Activated CD4-positive, alpha-beta T cell treated with anti-CD3 and anti-CD28 coated beads for 36 hours (primary cell): ENCODE data around the gene ERBB4. TPM values are rescaled to one million over a fixed set of nuclear protein-coding genes. Genes with fewer than 3 reads are reported as not detected.
"Not testable (repeated sequence)": the region's sequence is repeated elsewhere in the genome, so short reads cannot be mapped to it uniquely, and the experiment has no call there.

Experiments used
- ATAC-seq: fragments of 200-7000 bp; cut with Tn5 transposase; one replicate; pipeline ENCODE4 v1.10.0; 2021; ENCODE audit warnings: mild to moderate bottlenecking, moderate library complexity
- CTCF ChIA-PET: fragments of 350-600 bp; sonication (Branson Sonifier 250); formaldehyde crosslinking; loops from one replicate; lab custom pipeline; 2021; ENCODE audit warnings: antibody characterized with exemption; lab: Charles Lee
- POLR2A ChIA-PET: fragments of 350-600 bp; sonication (Branson Sonifier 250); formaldehyde crosslinking; loops from one replicate; lab custom pipeline; 2021; ENCODE audit warnings: antibody characterized with exemption, inconsistent platforms; lab: Charles Lee
- DNase-seq: peaks from one replicate; pipeline ENCODE4 v3.0.0-alpha.2; 2020
- H3K27ac Mint-ChIP-seq: one replicate; pipeline ENCODE4 v1.8.0; 2021; ENCODE audit warnings: mixed read lengths
- H3K27me3 Mint-ChIP-seq: one replicate; pipeline ENCODE4 v1.8.0; 2021; ENCODE audit warnings: mixed read lengths
- H3K36me3 Mint-ChIP-seq: one replicate; pipeline ENCODE4 v1.8.0; 2021; ENCODE audit warnings: low read depth, mixed read lengths
- H3K4me1 Mint-ChIP-seq: one replicate; pipeline ENCODE4 v1.8.0; 2021; ENCODE audit warnings: mixed read lengths
- H3K4me3 Mint-ChIP-seq: one replicate; pipeline ENCODE4 v1.8.0; 2021; ENCODE audit warnings: mild to moderate bottlenecking, moderate library complexity, mixed read lengths
- H3K9me3 Mint-ChIP-seq: one replicate; pipeline ENCODE4 v1.8.0; 2021; ENCODE audit warnings: low read depth, mixed read lengths
- intact Hi-C, 2 experiments: fragments of 100-400 bp; cut with DNase I in 1 of 2; cut with micrococcal nuclease in 1 of 2; formaldehyde crosslinking; loops; one replicate each; pipeline versions ENCODE4 v1.14.2 to v1.15.1; 2022 to 2024; cut with DNase I, micrococcal nuclease
- total RNA-seq, 2 experiments: library from RNA; stranded (reverse); gene quantifications; one replicate each; pipeline ENCODE4 v1.2.3, GENCODE V29; 2021

ERBB4 gene
- total RNA-seq, 2 experiments from 2014 or later: not detected

- H3K9me3 Mint-ChIP-seq: peaks cover 10% of the 10 kb centered on the region
- H3K4me1 Mint-ChIP-seq, DNase-seq, CTCF ChIA-PET, H3K36me3 Mint-ChIP-seq, POLR2A ChIA-PET, H3K4me3 Mint-ChIP-seq, ATAC-seq, H3K27me3 Mint-ChIP-seq, H3K27ac Mint-ChIP-seq, intact Hi-C loops: not testable (repeated sequence)
These were observed 71.1 kb downstream of the ERBB4 start for GRCh38 chr2:212467551-212467950.

- Mint-ChIP-seq H3K4me3 (no peak overlapping the region), H3K27me3 (no peaks in the 10 kb centered on the region), H3K4me1 (no peaks in the 10 kb centered on the region), H3K27ac (no peak overlapping the region), H3K36me3 (no peaks in the 10 kb centered on the region), H3K9me3 (peaks cover 10% of the 10 kb centered on the region)
- ChIA-PET POLR2A (no interaction called here), CTCF (interaction anchor here (1.1 kb wide), 1 partner anchor 10 kb away, joined by 4 read pairs; no protein-coding TSS in a partner anchor)
- DNase-seq (no peak), ATAC-seq (no peak)
- intact Hi-C loops: no loop called here
These were observed 73.1 kb downstream of the ERBB4 start for GRCh38 chr2:212465456-212465855.

GRCh38 chr2:212461708-212462107 is 76.9 kb downstream of the ERBB4 start:
- H3K4me3 Mint-ChIP-seq, H3K36me3 Mint-ChIP-seq, H3K27me3 Mint-ChIP-seq, POLR2A ChIA-PET, H3K4me1 Mint-ChIP-seq, DNase-seq, ATAC-seq, intact Hi-C loops, CTCF ChIA-PET, H3K27ac Mint-ChIP-seq, H3K9me3 Mint-ChIP-seq: not testable (repeated sequence)

GRCh38 chr2:212454149-212454548 is 84.5 kb downstream of the ERBB4 start:
- H3K36me3 Mint-ChIP-seq: no peaks in the 10 kb centered on the region
- ChIA-PET POLR2A (no interaction called here), CTCF (no interaction called here)
- H3K27me3 Mint-ChIP-seq: no peaks in the 10 kb centered on the region
- DNase-seq: no peak
- no peak overlapping the region for H3K4me3 Mint-ChIP-seq
- H3K4me1 Mint-ChIP-seq: no peaks in the 10 kb centered on the region
- intact Hi-C loops: no loop called here
- no peaks in the 10 kb centered on the region for H3K9me3 Mint-ChIP-seq
- no peak for ATAC-seq
- H3K27ac Mint-ChIP-seq: no peak overlapping the region

GRCh38 chr2:212451786-212452231 is 86.8 kb downstream of the ERBB4 start:
- DNase-seq: no peak
- no peak overlapping the region for H3K27ac Mint-ChIP-seq
- H3K27me3 Mint-ChIP-seq: no peaks in the 10 kb centered on the region
- H3K9me3 Mint-ChIP-seq: no peaks in the 10 kb centered on the region
- POLR2A ChIA-PET: no interaction called here
- H3K36me3 Mint-ChIP-seq: no peaks in the 10 kb centered on the region
- H3K4me3 Mint-ChIP-seq: no peak overlapping the region
- CTCF ChIA-PET: no interaction called here
- no peaks in the 10 kb centered on the region for H3K4me1 Mint-ChIP-seq
- no peak for ATAC-seq
- intact Hi-C loops: no loop called here

GRCh38 chr2:212448698-212449097 is 89.9 kb downstream of the ERBB4 start:
- H3K9me3 Mint-ChIP-seq: no peaks in the 10 kb centered on the region
- no peak for ATAC-seq
- intact Hi-C loops: no loop called here

GRCh38 chr2:212441821-212442220 is 96.8 kb downstream of the ERBB4 start:
- H3K4me1 Mint-ChIP-seq: no peaks in the 10 kb centered on the region
- H3K27ac Mint-ChIP-seq: no peak overlapping the region
- H3K9me3 Mint-ChIP-seq: peaks cover 8% of the 10 kb centered on the region
- no peaks in the 10 kb centered on the region for H3K27me3 Mint-ChIP-seq
- ATAC-seq: no peak
- H3K4me3 Mint-ChIP-seq: no peak overlapping the region
- POLR2A ChIA-PET: no interaction called here
- CTCF ChIA-PET: no interaction called here
- intact Hi-C loops: no loop called here
- no peak for DNase-seq
- no peaks in the 10 kb centered on the region for H3K36me3 Mint-ChIP-seq

More at GRCh38 chr2:212448698-212449097, 89.9 kb downstream of the ERBB4 start:
- Mint-ChIP-seq H3K27ac (no peak overlapping the region), H3K4me1 (no peaks in the 10 kb centered on the region), H3K4me3 (no peak overlapping the region), H3K36me3 (no peaks in the 10 kb centered on the region), H3K27me3 (no peaks in the 10 kb centered on the region)
- DNase-seq: no peak
- CTCF ChIA-PET: interaction anchor here (0.6 to 1.0 kb wide), 2 partner anchors 231 to 235 kb away, joined by 3 read pairs; no protein-coding TSS in a partner anchor
- POLR2A ChIA-PET: no interaction called here

GRCh38 chr2:212441141-212441540 is 97.5 kb downstream of the ERBB4 start:
- DNase-seq: no peak
- intact Hi-C loops: no loop called here
- no peak overlapping the region for H3K4me3 Mint-ChIP-seq
- ChIA-PET CTCF (no interaction called here), POLR2A (no interaction called here)
- H3K27ac Mint-ChIP-seq: no peak overlapping the region
- H3K27me3 Mint-ChIP-seq: no peaks in the 10 kb centered on the region
- no peaks in the 10 kb centered on the region for H3K4me1 Mint-ChIP-seq
- no peak for ATAC-seq
- H3K36me3 Mint-ChIP-seq: no peaks in the 10 kb centered on the region
- H3K9me3 Mint-ChIP-seq: peaks cover 8% of the 10 kb centered on the region

GRCh38 chr2:212428681-212429478 is 109.7 kb downstream of the ERBB4 start:
- no peaks in the 10 kb centered on the region for H3K9me3 Mint-ChIP-seq
- no peaks in the 10 kb centered on the region for H3K36me3 Mint-ChIP-seq
- POLR2A ChIA-PET: interaction anchor here (0.7 kb wide), 1 partner anchor 64 kb away, joined by 3 read pairs; no protein-coding TSS in a partner anchor
- intact Hi-C loops: no loop called here
- H3K4me1 Mint-ChIP-seq: no peaks in the 10 kb centered on the region
- ATAC-seq (no peak), DNase-seq (no peak)
- no peaks in the 10 kb centered on the region for H3K27me3 Mint-ChIP-seq
- H3K27ac Mint-ChIP-seq: no peak overlapping the region
- H3K4me3 Mint-ChIP-seq: no peak overlapping the region
- CTCF ChIA-PET: interaction anchor here (1.4 kb wide), 1 partner anchor 10 kb away, joined by 5 read pairs; no protein-coding TSS in a partner anchor

- Mint-ChIP-seq H3K36me3 (no peaks in the 10 kb centered on the region), H3K27ac (no peak overlapping the region), H3K4me1 (no peaks in the 10 kb centered on the region), H3K27me3 (no peaks in the 10 kb centered on the region), H3K9me3 (no peaks in the 10 kb centered on the region), H3K4me3 (no peak overlapping the region)
- intact Hi-C loops: no loop called here
- POLR2A ChIA-PET: no interaction called here
- no peak for ATAC-seq
- CTCF ChIA-PET: no interaction called here
- no peak for DNase-seq
These were observed 111.0 kb downstream of the ERBB4 start for GRCh38 chr2:212427638-212428037.

- no peak for DNase-seq
- intact Hi-C loops: no loop called here
- no peak overlapping the region for H3K27ac Mint-ChIP-seq
- no peaks in the 10 kb centered on the region for H3K9me3 Mint-ChIP-seq
- no peaks in the 10 kb centered on the region for H3K27me3 Mint-ChIP-seq
- no peak overlapping the region for H3K4me3 Mint-ChIP-seq
- no peaks in the 10 kb centered on the region for H3K36me3 Mint-ChIP-seq
- POLR2A ChIA-PET: no interaction called here
- CTCF ChIA-PET: no interaction called here
- no peaks in the 10 kb centered on the region for H3K4me1 Mint-ChIP-seq
- no peak for ATAC-seq
These were observed 111.8 kb downstream of the ERBB4 start for GRCh38 chr2:212426637-212427412.
